Lower leg skin (tissue), 4 donors: ENCODE measurements around the gene RPL32. TPM values are rescaled to one million over a fixed set of nuclear protein-coding genes. Genes with fewer than 3 reads are reported as not detected.

Source experiments
- DNase-seq, 2 donors: peaks; one replicate each; pipeline ENCODE4 v3.0.0-alpha.2; 2019; ENCODE audit warnings: low spot score in 2 of 2
- H3K4me3 ChIP-seq: fragments of 200-600 bp; sonication (generic); 2 replicates; pipeline ENCODE4 v1.5.1; 2017; ENCODE audit warnings: mild to moderate bottlenecking, low read depth; ENCODE audit not compliant: poor library complexity, severe bottlenecking
- CTCF ChIP-seq, 3 donors: fragments of 450-650 bp; IDR thresholded peaks; one replicate each; pipeline ENCODE4 v1.5.1; 2016; ENCODE audit warnings: antibody characterized with exemption in 3 of 3, mild to moderate bottlenecking in 3 of 3, moderate library complexity in 2 of 3
- POLR2A ChIP-seq, 2 donors: fragments of 450-650 bp; IDR thresholded peaks; one replicate each; pipeline ENCODE4 v1.6.1; 2016 to 2017; ENCODE audit warnings: antibody characterized with exemption in 2 of 2, mild to moderate bottlenecking in 1 of 2, moderate library complexity in 1 of 2
- WGBS, 2 donors: methylation state at CpG; one replicate each; pipeline ENCODE4 v1.1.5; 2018; 5-methylcytosine and 5-hydroxymethylcytosine counted together
- intact Hi-C: fragments of 100-400 bp; cut with DNase I; formaldehyde crosslinking; loops from one replicate; pipeline ENCODE4 v1.15.0; 2023; ENCODE audit warnings: low total_unique reads
- total RNA-seq, 4 donors: library from RNA; depleted of rRNA; stranded (reverse); fragments of >200 nt; gene quantifications; one replicate each; pipeline ENCODE4 v1.1.0, GENCODE V29; 2016

Gene RPL32
- total RNA-seq = 1,000 to 10,000 TPM; 1,042 to 3,119 (median 2,671) TPM

GRCh38 chr3:12841149-12841969 lies at the start of gene RPL32:
Gene RPL32 (minus strand): TSS chr3:12841565. CDS start chr3:12840237, 1,328 bp downstream.
- DNase-seq = peak; percentile 84 to 97
- whole genome bisulfite sequencing, 2 donors = 0% methylated on average over 37 to 42 of the region's 43 CpGs
- TF ChIP-seq POLR2A (IDR thresholded peaks at IDR 0.05) (peak in 1 of 2 donors; percentile 63), CTCF (IDR thresholded peaks at IDR 0.05) (peak in 1 of 3 donors; percentile 64)
- intact Hi-C loops = no loop called here
- H3K4me3 ChIP-seq = peak within 1 kb of the TSS; percentile 91

- H3K4me3 ChIP-seq = no peak overlapping the region
- TF ChIP-seq CTCF (IDR thresholded peaks at IDR 0.05) = no peak
- no peak for TF ChIP-seq POLR2A (IDR thresholded peaks at IDR 0.05)
- WGBS, 2 donors = 89 to 90% methylated on average over 10 of the region's 10 CpGs
- intact Hi-C loops = no loop called here
- DNase-seq = no peak
These were observed 49.4 kb upstream of the RPL32 start for GRCh38 chr3:12890610-12891390.

GRCh38 chr3:12886736-12887135 lies 45.4 kb upstream of the RPL32 start:
- no peak overlapping the region for H3K4me3 ChIP-seq
- intact Hi-C loops = no loop called here
- 77 to 83% methylated on average over 9 to 12 of the region's 12 CpGs for WGBS, 2 donors
- no peak for DNase-seq
- TF ChIP-seq POLR2A (IDR thresholded peaks at IDR 0.05) (no peak), CTCF (IDR thresholded peaks at IDR 0.05) (no peak)

DNA sequence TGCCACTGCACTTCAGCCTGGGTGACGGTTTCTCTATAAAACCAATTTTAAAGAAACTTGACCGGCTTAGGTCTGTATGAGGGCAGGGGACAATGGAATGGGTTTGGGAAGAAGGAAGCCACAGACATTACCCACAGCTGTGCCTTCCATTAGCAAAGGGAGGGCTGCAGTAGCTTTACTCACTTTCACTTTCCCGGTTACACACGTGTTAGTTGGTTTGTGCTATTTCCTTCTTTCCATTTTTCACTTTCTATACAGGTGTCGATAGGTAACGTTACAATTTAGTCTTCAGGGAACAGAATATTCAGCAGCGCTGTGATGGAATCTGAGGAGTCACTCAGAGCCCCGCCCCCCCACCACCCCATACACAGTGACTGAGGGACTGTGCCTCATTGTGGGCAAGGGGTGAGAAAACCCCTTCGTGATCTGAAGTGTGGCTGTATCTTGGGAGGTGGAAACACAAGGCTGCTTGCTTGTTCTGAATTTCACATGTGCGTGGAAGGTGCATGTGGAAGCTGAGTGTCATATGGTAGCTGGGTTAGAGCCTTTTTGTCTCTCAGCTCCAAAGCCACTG lies 44.8 kb upstream of the RPL32 start:
- no peak for TF ChIP-seq CTCF (IDR thresholded peaks at IDR 0.05)
- TF ChIP-seq POLR2A (IDR thresholded peaks at IDR 0.05) = no peak
- no peak overlapping the region for H3K4me3 ChIP-seq
- intact Hi-C loops = no loop called here
- 66 to 73% methylated on average over 10 of the region's 10 CpGs for whole genome bisulfite sequencing, 2 donors
- DNase-seq = no peak

DNA sequence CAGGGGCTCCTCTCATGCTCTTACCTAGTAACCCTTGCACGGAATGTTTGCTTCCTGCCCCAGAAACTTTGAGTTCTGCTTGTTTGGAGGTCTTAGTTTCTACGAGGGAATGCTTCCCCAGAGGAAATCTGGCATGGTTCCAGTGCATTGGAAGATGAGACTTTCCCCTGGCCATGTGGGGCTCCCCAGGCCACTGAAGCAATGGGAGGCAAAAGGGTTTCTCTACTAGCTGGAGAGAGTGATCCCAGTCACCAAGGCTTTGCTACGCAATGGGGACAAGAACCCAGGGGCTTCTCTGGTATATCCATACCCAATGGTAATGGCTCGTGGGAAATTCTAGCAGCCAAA lies 44.2 kb upstream of the RPL32 start:
- intact Hi-C loops = no loop called here
- TF ChIP-seq POLR2A (IDR thresholded peaks at IDR 0.05) (no peak), CTCF (IDR thresholded peaks at IDR 0.05) (no peak)
- no peak overlapping the region for H3K4me3 ChIP-seq
- 81 to 84% methylated on average over 4 of the region's 4 CpGs for WGBS, 2 donors
- DNase-seq = no peak
